ENCODE results near the gene CFAP161.

DNA sequence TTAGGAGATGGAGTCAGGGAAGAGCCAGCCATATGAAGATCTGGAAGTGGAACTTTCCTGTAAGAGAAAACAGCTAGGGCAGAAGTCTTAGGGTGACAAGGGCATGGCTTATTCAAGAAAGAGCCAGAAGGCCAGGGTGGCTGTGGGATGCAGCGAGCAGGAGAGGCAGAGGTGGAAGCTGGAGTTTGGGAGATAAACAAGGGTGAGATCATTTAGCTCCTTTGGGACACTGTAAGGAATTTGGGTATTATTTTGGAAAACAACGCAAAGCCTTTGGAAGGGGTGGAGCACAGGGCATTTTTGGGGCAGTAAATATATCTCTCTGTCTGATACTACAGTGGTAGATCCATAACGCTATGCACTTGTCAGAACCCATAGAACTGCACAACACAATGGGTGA lies 57.6 kb downstream of the CFAP161 start:
- TF ChIP-seq, protein P1, sequence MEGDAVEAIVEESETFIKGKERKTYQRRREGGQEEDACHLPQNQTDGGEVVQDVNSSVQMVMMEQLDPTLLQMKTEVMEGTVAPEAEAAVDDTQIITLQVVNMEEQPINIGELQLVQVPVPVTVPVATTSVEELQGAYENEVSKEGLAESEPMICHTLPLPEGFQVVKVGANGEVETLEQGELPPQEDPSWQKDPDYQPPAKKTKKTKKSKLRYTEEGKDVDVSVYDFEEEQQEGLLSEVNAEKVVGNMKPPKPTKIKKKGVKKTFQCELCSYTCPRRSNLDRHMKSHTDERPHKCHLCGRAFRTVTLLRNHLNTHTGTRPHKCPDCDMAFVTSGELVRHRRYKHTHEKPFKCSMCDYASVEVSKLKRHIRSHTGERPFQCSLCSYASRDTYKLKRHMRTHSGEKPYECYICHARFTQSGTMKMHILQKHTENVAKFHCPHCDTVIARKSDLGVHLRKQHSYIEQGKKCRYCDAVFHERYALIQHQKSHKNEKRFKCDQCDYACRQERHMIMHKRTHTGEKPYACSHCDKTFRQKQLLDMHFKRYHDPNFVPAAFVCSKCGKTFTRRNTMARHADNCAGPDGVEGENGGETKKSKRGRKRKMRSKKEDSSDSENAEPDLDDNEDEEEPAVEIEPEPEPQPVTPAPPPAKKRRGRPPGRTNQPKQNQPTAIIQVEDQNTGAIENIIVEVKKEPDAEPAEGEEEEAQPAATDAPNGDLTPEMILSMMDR (IDR thresholded peaks at IDR 0.05): no peak
- TF ChIP-seq POLR2A (IDR thresholded peaks at IDR 0.05): no peak
- no peak for TF ChIP-seq POLR2AphosphoS5 (IDR thresholded peaks at IDR 0.05)
